Measurements from ENCODE around the gene UCN2. TPM values are rescaled to one million over a fixed set of nuclear protein-coding genes. Genes with fewer than 3 reads are reported as not detected.

Gene UCN2
- polyA plus RNA-seq, 3 donors: 0.61 TPM; not detected in 2

GRCh38 chr3:48598323-48599076, 34.9 kb upstream of the UCN2 start:
- peaks cover 0 to 6% (median 0%) of the 10 kb centered on the region in 7 donors for H3K9me3 Mint-ChIP-seq
- H3K27ac Mint-ChIP-seq: peak overlapping the region in 2 of 7 donors; percentile 30 to 87
- no peak overlapping the region for H2AFZ ChIP-seq (ENCODE audit: insufficient read depth, low read depth, low read length, poor library complexity, severe bottlenecking)
- H3K36me3 Mint-ChIP-seq: peaks cover 66 to 68% of the 10 kb centered on the region in 2 donors
- peaks cover 6 to 14% of the 10 kb centered on the region in 2 donors for H3K4me1 ChIP-seq (ENCODE audit: control insufficient read depth in 1 of 2, insufficient read depth in 2 of 2, low read length in 2 of 2)
- H3K9me3 ChIP-seq (replicated peaks in 1 of 2; ENCODE audit: control insufficient read depth in 1 of 2, insufficient read depth in 1 of 2, low read length in 2 of 2): no peaks in the 10 kb centered on the region
- peaks cover 29 to 31% (median 31%) of the 10 kb centered on the region in 3 donors for H3K27me3 Mint-ChIP-seq (ENCODE audit: low read depth in 3 of 3)
- no peak overlapping the region for H3K9ac ChIP-seq (ENCODE audit: insufficient read depth, low read length, poor library complexity, severe bottlenecking)
- H3K4me1 Mint-ChIP-seq: peaks cover 12% of the 10 kb centered on the region
- no peak overlapping the region for H3K4me2 ChIP-seq (replicated peaks; ENCODE audit: extremely low read depth, low read length, poor library complexity, severe bottlenecking)
- peaks cover 48% of the 10 kb centered on the region for H4K20me1 ChIP-seq (ENCODE audit: insufficient read depth, low read length)
- H3K27ac ChIP-seq (ENCODE audit: low read depth in 1 of 2, low read length in 2 of 2): no peak overlapping the region
- DNase-seq: no peak
- intact Hi-C loops (cut with micrococcal nuclease): no loop called here
- H3K4me3 ChIP-seq (replicated peaks in 1 of 3; ENCODE audit: low read depth in 2 of 3, low read length in 3 of 3): no peak overlapping the region
- no peaks in the 10 kb centered on the region for H3K79me2 ChIP-seq (ENCODE audit: insufficient read depth, low read length)
- H3K4me3 Mint-ChIP-seq: no peak overlapping the region
- H3K36me3 ChIP-seq (replicated peaks in 1 of 2; ENCODE audit: control insufficient read depth in 1 of 2, insufficient read depth in 2 of 2, low read length in 2 of 2): peaks cover 58 to 64% of the 10 kb centered on the region in 2 donors
- H3K27me3 ChIP-seq (ENCODE audit: control insufficient read depth in 2 of 2, insufficient read depth in 2 of 2, low read length in 2 of 2): peaks cover 6 to 27% of the 10 kb centered on the region in 2 donors
- 80% methylated on average over 4 of the region's 5 CpGs for WGBS (ENCODE audit: insufficient coverage)
- TF ChIP-seq CTCF (IDR thresholded peaks at IDR 0.05): no peak

GRCh38 chr3:48597408-48597800, 33.8 kb upstream of the UCN2 start:
- Mint-ChIP-seq H3K27me3 (ENCODE audit: low read depth in 3 of 3) (peaks cover 37 to 40% (median 38%) of the 10 kb centered on the region in 3 donors), H3K4me3 (no peak overlapping the region), H3K9me3 (peaks cover 0 to 6% (median 0%) of the 10 kb centered on the region in 7 donors), H3K36me3 (peaks cover 55 to 57% of the 10 kb centered on the region in 2 donors), H3K27ac (peak overlapping the region in 4 of 7 donors; percentile 43 to 77 (median 59)), H3K4me1 (peaks cover 12% of the 10 kb centered on the region)
- no peak for DNase-seq
- Histone ChIP-seq H3K27ac (ENCODE audit: low read depth in 1 of 2, low read length in 2 of 2) (no peak overlapping the region), H4K20me1 (ENCODE audit: insufficient read depth, low read length) (peaks cover 40% of the 10 kb centered on the region), H3K4me2 (replicated peaks; ENCODE audit: extremely low read depth, low read length, poor library complexity, severe bottlenecking) (no peak overlapping the region), H3K36me3 (replicated peaks in 1 of 2; ENCODE audit: control insufficient read depth in 1 of 2, insufficient read depth in 2 of 2, low read length in 2 of 2) (peaks cover 47 to 53% of the 10 kb centered on the region in 2 donors), H3K4me3 (replicated peaks in 1 of 3; ENCODE audit: low read depth in 2 of 3, low read length in 3 of 3) (no peak overlapping the region), H3K9ac (ENCODE audit: insufficient read depth, low read length, poor library complexity, severe bottlenecking) (no peak overlapping the region), H3K79me2 (ENCODE audit: insufficient read depth, low read length) (no peaks in the 10 kb centered on the region), H3K27me3 (ENCODE audit: control insufficient read depth in 2 of 2, insufficient read depth in 2 of 2, low read length in 2 of 2) (peaks cover 6 to 30% of the 10 kb centered on the region in 2 donors), H3K4me1 (ENCODE audit: control insufficient read depth in 1 of 2, insufficient read depth in 2 of 2, low read length in 2 of 2) (peaks cover 6 to 14% of the 10 kb centered on the region in 2 donors), H2AFZ (ENCODE audit: insufficient read depth, low read depth, low read length, poor library complexity, severe bottlenecking) (no peak overlapping the region), H3K9me3 (replicated peaks in 1 of 2; ENCODE audit: control insufficient read depth in 1 of 2, insufficient read depth in 1 of 2, low read length in 2 of 2) (no peaks in the 10 kb centered on the region)
- TF ChIP-seq CTCF (IDR thresholded peaks at IDR 0.05): no peak
- intact Hi-C loops (cut with micrococcal nuclease): no loop called here
- WGBS (ENCODE audit: insufficient coverage): 91% methylated on average over 6 of the region's 6 CpGs

Measured in CD14-positive monocyte (primary cell).